HFF-Myc (cell line): ENCODE results near the gene CCDC57.

Source experiments
- DNase-seq: peaks from one replicate; pipeline ENCODE4 v3.0.0-alpha.2; 2011; ENCODE audit warnings: low read depth; ENCODE audit errors: extremely low read depth
- H3K4me3 ChIP-seq: replicated peaks from 2 replicates; pipeline ENCODE4 v1.5.1; 2011; ENCODE audit warnings: low read depth, mild to moderate bottlenecking, control low read depth, low read length
- TF ChIP-seq, protein P1 (sequence below): IDR thresholded peaks from 2 replicates; pipeline ENCODE4 v1.5.1; 2012; ENCODE audit warnings: mild to moderate bottlenecking, low read depth, low read length, control low read depth; ENCODE audit errors: missing control alignments

CCDC57 gene

DNA sequence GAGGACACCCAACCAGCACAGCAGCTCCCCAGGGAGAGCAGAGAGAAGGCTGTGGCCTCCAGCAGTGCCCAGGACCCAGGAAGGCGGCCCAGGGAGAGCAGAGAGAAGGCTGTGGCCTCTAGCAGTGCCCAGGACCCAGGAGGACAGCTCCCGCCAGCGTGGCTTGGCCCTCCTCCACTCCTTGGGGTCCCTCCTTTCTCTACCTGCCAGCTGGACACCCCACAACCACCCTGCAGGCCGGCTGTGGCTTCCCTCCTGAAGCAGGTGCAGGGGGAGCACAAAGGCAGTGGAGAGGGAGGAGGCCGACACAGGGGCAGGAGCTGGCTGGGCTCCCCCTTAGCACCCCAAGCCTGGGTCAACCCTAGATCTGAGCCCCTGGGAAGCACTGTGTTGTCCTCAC is 60.5 kb downstream of the CCDC57 start:
- TF ChIP-seq, protein P1, sequence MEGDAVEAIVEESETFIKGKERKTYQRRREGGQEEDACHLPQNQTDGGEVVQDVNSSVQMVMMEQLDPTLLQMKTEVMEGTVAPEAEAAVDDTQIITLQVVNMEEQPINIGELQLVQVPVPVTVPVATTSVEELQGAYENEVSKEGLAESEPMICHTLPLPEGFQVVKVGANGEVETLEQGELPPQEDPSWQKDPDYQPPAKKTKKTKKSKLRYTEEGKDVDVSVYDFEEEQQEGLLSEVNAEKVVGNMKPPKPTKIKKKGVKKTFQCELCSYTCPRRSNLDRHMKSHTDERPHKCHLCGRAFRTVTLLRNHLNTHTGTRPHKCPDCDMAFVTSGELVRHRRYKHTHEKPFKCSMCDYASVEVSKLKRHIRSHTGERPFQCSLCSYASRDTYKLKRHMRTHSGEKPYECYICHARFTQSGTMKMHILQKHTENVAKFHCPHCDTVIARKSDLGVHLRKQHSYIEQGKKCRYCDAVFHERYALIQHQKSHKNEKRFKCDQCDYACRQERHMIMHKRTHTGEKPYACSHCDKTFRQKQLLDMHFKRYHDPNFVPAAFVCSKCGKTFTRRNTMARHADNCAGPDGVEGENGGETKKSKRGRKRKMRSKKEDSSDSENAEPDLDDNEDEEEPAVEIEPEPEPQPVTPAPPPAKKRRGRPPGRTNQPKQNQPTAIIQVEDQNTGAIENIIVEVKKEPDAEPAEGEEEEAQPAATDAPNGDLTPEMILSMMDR, result no peak
- DNase-seq, result no peak
- H3K4me3 ChIP-seq, result no peak overlapping the region

DNA sequence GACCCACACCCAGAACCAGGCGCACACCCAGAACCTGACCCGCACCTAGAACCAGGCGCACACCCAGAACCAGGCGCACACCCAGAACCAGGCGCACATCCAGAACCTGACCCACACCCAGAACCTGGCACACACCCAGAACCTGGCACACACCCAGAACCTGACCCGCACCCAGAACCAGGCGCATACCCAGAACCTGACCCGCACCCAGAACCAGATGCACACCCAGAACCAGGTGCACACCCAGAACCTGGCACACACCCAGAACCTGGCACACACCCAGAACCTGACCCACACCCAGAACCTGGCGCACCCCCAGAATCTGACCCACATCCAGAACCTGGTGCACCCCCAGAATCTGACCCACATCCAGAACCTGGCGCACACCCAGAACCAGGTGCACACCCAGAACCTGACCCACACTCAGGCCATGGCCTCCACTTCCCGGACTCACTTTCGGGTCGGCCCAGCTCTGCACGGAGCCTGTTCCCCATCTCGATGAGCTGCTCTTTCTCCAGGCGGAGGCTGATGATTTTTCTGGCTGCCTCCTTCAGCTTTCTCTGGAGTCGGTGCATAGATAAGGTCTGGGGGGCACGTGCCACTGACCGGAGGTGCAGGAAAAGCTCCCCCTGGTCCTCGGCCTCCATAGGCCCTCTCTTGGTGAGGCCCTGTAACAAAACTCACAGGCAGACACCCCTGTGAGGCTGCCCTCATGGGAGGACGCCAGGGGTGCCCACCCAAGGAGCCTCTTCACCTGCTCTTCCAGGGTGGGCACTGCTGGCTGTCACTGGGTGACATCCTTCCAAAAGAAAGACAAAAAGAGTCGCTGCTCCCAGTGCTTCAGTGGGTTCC is 61.3 kb downstream of the CCDC57 start:
- H3K4me3 ChIP-seq, result no peak overlapping the region
- TF ChIP-seq, protein P1, result no peak
- no peak for DNase-seq

DNA sequence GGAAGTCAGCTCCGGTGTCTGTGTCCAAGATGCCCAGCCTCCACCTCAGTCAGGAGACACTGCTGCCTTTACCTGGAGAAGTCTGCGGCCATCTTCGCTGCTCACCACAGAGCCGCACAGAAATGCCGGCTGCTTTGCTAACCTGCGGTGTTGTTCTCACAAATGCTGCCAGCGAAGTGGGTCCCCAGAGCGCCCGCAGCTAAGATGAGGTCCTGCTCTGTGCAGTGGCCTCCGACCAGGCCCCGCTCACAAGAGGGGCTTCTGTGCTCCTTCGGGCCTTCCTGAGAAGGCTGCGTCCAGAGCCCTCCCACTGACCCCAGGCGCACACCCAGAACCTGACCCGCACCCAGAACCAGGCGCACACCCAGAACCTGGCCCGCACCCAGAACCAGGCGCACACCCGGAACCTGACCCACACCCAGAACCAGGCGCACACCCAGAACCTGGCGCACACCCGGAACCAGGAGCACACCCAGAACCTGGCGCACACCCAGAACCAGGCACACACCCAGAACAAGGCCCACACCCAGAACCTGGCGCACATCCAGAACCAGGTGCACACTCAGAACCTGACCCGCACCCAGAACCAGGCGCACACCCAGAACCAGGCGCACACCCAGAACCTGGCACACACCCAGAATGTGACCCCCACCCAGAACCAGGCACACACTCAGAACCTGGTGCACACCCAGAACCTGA is 63.1 kb downstream of the CCDC57 start:
- TF ChIP-seq, protein P1, result no peak
- no peak overlapping the region for H3K4me3 ChIP-seq
- no peak for DNase-seq

DNA sequence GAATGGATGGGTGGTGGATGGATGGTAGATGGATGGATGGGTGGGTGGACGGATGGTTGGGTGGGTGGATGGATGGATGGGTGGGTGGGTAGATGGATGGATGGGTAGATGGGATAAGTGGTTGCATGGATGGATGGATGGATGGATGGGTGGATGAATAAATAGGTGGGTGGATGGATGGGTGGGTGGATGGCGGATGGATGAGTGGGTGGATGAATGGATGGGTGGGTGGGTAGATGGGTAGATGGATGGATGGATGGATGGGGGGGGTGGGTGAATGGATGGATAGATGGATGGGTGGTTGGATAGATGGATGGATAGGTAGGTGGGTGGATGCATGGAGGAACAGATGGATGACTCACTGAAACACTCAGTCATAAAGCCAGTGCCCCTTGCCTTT is 63.6 kb downstream of the CCDC57 start:
- H3K4me3 ChIP-seq, result no peak overlapping the region
- no peak for DNase-seq
- TF ChIP-seq, protein P1, result no peak

DNA sequence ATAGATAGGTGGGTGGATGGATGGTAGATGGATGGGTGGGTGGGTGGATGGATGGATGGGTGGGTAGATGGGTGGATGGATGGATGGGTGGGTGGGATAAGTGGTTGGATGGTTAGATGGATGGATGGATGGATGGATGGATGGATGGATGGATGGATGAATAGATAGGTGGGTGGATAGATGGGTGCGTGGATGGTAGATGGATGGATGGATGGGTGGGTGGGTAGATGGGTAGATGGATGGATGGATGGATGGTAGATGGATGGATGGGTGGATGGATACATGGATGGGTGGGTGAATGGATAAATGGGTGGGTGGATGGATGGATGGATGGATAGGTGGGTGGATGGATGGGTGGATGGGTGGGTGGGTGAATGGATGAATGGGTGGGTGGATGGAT is 64.6 kb downstream of the CCDC57 start:
- DNase-seq, result no peak
- H3K4me3 ChIP-seq, result no peak overlapping the region
- TF ChIP-seq, protein P1, result no peak

DNA sequence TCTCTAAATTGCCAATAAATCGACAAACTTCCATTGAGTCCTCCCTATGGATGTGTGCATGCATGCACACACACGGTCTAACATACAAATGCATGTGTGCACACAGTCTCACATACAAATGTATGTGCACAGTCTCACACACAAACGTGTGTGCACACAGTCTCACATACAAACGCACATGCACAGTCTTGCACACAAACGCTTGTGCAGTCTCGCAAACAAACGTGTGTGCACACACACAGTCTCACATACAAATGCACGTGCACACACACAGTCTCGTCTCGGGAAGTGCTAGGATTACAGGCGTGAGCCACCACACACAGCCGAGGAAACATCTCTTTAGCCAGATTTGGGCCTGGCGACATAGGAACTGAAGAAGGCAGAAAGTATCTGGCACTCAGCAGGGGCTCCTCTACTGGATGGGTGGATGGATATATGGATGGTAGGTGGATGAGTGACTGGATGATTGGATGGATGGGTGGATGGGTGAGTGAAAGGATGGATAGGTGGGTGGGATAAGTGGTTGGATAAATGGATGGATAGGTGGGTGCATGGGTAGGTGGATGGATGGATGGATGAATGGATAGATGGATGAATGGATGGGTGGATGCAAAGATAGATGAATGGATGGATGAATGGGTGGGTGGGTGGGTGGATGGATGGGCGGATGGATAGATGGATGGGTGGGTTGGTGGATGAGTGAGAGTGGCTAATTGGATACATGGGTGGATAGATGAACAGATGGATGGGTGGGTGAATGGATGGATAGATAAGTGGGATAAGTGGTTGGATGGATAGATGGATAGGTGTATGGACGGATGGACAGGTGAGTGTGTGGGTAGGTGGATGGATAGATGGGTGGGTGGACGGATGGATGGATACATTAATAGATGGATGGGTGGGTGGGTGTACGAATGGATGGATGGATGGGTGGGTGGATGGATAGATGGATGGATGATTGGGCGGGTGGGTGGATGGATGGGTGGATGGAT is 65.7 kb downstream of the CCDC57 start:
- TF ChIP-seq, protein P1, result no peak
- no peak for DNase-seq
- no peak overlapping the region for H3K4me3 ChIP-seq
